ENCODE data around the gene NRM.

The NRM gene

GRCh38 chr6:30687659-30688431 is 2.9 kb downstream of the NRM start:
- peaks cover 36% of the 10 kb centered on the region for H3K4me1 ChIP-seq (ENCODE audit: control insufficient read depth, insufficient read depth, low read length)
- peak overlapping the region; percentile 92 for H3K4me3 ChIP-seq (ENCODE audit: low read depth, low read length)
- no peaks in the 10 kb centered on the region for H3K9me3 ChIP-seq (ENCODE audit: control insufficient read depth, insufficient read depth, low read length)
- peak overlapping the region; percentile 84 for H3K27ac ChIP-seq (ENCODE audit: low read depth, low read length)
- peak overlapping the region; percentile 45; the same call in 1 of the 2 replicates for H3K9ac ChIP-seq (ENCODE audit: low read depth, low read length)
- H3K27me3 ChIP-seq (ENCODE audit: control insufficient read depth, insufficient read depth, low read length) = no peaks in the 10 kb centered on the region
- H3K36me3 ChIP-seq (ENCODE audit: control insufficient read depth, insufficient read depth, low read length) = no peaks in the 10 kb centered on the region; the same call in 1 of the 2 replicates

- H3K36me3 ChIP-seq (ENCODE audit: control insufficient read depth, insufficient read depth, low read length) = no peaks in the 10 kb centered on the region; the same call in 1 of the 2 replicates
- no peaks in the 10 kb centered on the region for H3K27me3 ChIP-seq (ENCODE audit: control insufficient read depth, insufficient read depth, low read length)
- peak overlapping the region; percentile 92 for H3K4me3 ChIP-seq (ENCODE audit: low read depth, low read length)
- peak overlapping the region; percentile 84 for H3K27ac ChIP-seq (ENCODE audit: low read depth, low read length)
- H3K4me1 ChIP-seq (ENCODE audit: control insufficient read depth, insufficient read depth, low read length) = peaks cover 43% of the 10 kb centered on the region
- peak overlapping the region; percentile 45; the same call in 1 of the 2 replicates for H3K9ac ChIP-seq (ENCODE audit: low read depth, low read length)
- H3K9me3 ChIP-seq (ENCODE audit: control insufficient read depth, insufficient read depth, low read length) = no peaks in the 10 kb centered on the region
These were observed 3.7 kb downstream of the NRM start for GRCh38 chr6:30686908-30687658.

GRCh38 chr6:30686009-30686907 is 4.5 kb downstream of the NRM start, which contains the start of gene PPP1R18:
Gene PPP1R18 (minus strand): TSS chr6:30686645. CDS start chr6:30686018, 627 bp downstream.
- Histone ChIP-seq H3K4me1 (ENCODE audit: control insufficient read depth, insufficient read depth, low read length) (peaks cover 43% of the 10 kb centered on the region), H3K27ac (ENCODE audit: low read depth, low read length) (peak within 1 kb of the TSS; percentile 84)

GRCh38 chr6:30685157-30686008 is 5.4 kb downstream of the NRM start:
- no peaks in the 10 kb centered on the region for H3K27me3 ChIP-seq (ENCODE audit: control insufficient read depth, insufficient read depth, low read length)
- no peak overlapping the region for H3K27ac ChIP-seq (ENCODE audit: low read depth, low read length)
- peak overlapping the region; percentile 92 for H3K4me3 ChIP-seq (ENCODE audit: low read depth, low read length)
- H3K36me3 ChIP-seq (ENCODE audit: control insufficient read depth, insufficient read depth, low read length) = no peaks in the 10 kb centered on the region; the same call in 1 of the 2 replicates
- no peak overlapping the region for H3K9ac ChIP-seq (ENCODE audit: low read depth, low read length)
- peaks cover 42% of the 10 kb centered on the region for H3K4me1 ChIP-seq (ENCODE audit: control insufficient read depth, insufficient read depth, low read length)
- H3K9me3 ChIP-seq (ENCODE audit: control insufficient read depth, insufficient read depth, low read length) = no peaks in the 10 kb centered on the region

More at GRCh38 chr6:30686009-30686907, 4.5 kb downstream of the NRM start, which contains the start of gene PPP1R18:
- Histone ChIP-seq H3K9me3 (ENCODE audit: control insufficient read depth, insufficient read depth, low read length) (no peaks in the 10 kb centered on the region), H3K4me3 (ENCODE audit: low read depth, low read length) (peak within 1 kb of the TSS; percentile 92), H3K36me3 (ENCODE audit: control insufficient read depth, insufficient read depth, low read length) (no peaks in the 10 kb centered on the region; the same call in 1 of the 2 replicates), H3K9ac (ENCODE audit: low read depth, low read length) (peak within 1 kb of the TSS; percentile 45; the same call in 1 of the 2 replicates), H3K27me3 (ENCODE audit: control insufficient read depth, insufficient read depth, low read length) (no peaks in the 10 kb centered on the region)

GRCh38 chr6:30684386-30685156 is 6.2 kb downstream of the NRM start:
- H3K4me1 ChIP-seq (ENCODE audit: control insufficient read depth, insufficient read depth, low read length) = peaks cover 39% of the 10 kb centered on the region
- no peak overlapping the region for H3K9ac ChIP-seq (ENCODE audit: low read depth, low read length)
- H3K27ac ChIP-seq (ENCODE audit: low read depth, low read length) = no peak overlapping the region
- peak overlapping the region; percentile 35; the same call in 1 of the 2 replicates for H3K4me3 ChIP-seq (ENCODE audit: low read depth, low read length)
- no peaks in the 10 kb centered on the region for H3K27me3 ChIP-seq (ENCODE audit: control insufficient read depth, insufficient read depth, low read length)
- no peaks in the 10 kb centered on the region; the same call in 1 of the 2 replicates for H3K36me3 ChIP-seq (ENCODE audit: control insufficient read depth, insufficient read depth, low read length)
- no peaks in the 10 kb centered on the region for H3K9me3 ChIP-seq (ENCODE audit: control insufficient read depth, insufficient read depth, low read length)

- H3K4me1 ChIP-seq (ENCODE audit: control insufficient read depth, insufficient read depth, low read length) = peaks cover 39% of the 10 kb centered on the region
- H3K27ac ChIP-seq (ENCODE audit: low read depth, low read length) = no peak overlapping the region
- no peaks in the 10 kb centered on the region for H3K27me3 ChIP-seq (ENCODE audit: control insufficient read depth, insufficient read depth, low read length)
- no peak overlapping the region for H3K9ac ChIP-seq (ENCODE audit: low read depth, low read length)
- no peaks in the 10 kb centered on the region for H3K9me3 ChIP-seq (ENCODE audit: control insufficient read depth, insufficient read depth, low read length)
- H3K36me3 ChIP-seq (ENCODE audit: control insufficient read depth, insufficient read depth, low read length) = no peaks in the 10 kb centered on the region; the same call in 1 of the 2 replicates
- peak overlapping the region; percentile 27; the same call in 1 of the 2 replicates for H3K4me3 ChIP-seq (ENCODE audit: low read depth, low read length)
These were observed 6.8 kb downstream of the NRM start for GRCh38 chr6:30683980-30684338.

- Histone ChIP-seq H3K27ac (ENCODE audit: low read depth, low read length) (peak overlapping the region; percentile 84), H3K4me3 (ENCODE audit: low read depth, low read length) (peak overlapping the region; percentile 47), H3K4me1 (ENCODE audit: control insufficient read depth, insufficient read depth, low read length) (peaks cover 39% of the 10 kb centered on the region), H3K9ac (ENCODE audit: low read depth, low read length) (peak overlapping the region; percentile 45), H3K27me3 (ENCODE audit: control insufficient read depth, insufficient read depth, low read length) (no peaks in the 10 kb centered on the region), H3K36me3 (ENCODE audit: control insufficient read depth, insufficient read depth, low read length) (peaks cover 4% of the 10 kb centered on the region), H3K9me3 (ENCODE audit: control insufficient read depth, insufficient read depth, low read length) (no peaks in the 10 kb centered on the region)
These were observed 7.4 kb downstream of the NRM start for GRCh38 chr6:30683183-30683979.

- peak overlapping the region; percentile 47 for H3K4me3 ChIP-seq (ENCODE audit: low read depth, low read length)
- no peaks in the 10 kb centered on the region for H3K27me3 ChIP-seq (ENCODE audit: control insufficient read depth, insufficient read depth, low read length)
- peaks cover 11% of the 10 kb centered on the region; the same call in 1 of the 2 replicates for H3K36me3 ChIP-seq (ENCODE audit: control insufficient read depth, insufficient read depth, low read length)
- peak overlapping the region; percentile 45 for H3K9ac ChIP-seq (ENCODE audit: low read depth, low read length)
- H3K9me3 ChIP-seq (ENCODE audit: control insufficient read depth, insufficient read depth, low read length) = no peaks in the 10 kb centered on the region
- H3K4me1 ChIP-seq (ENCODE audit: control insufficient read depth, insufficient read depth, low read length) = peaks cover 35% of the 10 kb centered on the region
- H3K27ac ChIP-seq (ENCODE audit: low read depth, low read length) = peak overlapping the region; percentile 84
These were observed 8.4 kb downstream of the NRM start for GRCh38 chr6:30682143-30683117.
